ENCODE data around the gene STPG3. TPM values are rescaled to one million over a fixed set of nuclear protein-coding genes. Genes with fewer than 3 reads are reported as not detected.

The STPG3 gene
- total RNA-seq, 4 donors from 2014 or later: not detected

- Histone ChIP-seq H3K9me3 (no peaks in the 10 kb centered on the region), H3K4me3 (peak within 1 kb of the TSS; percentile 51 to 59 (median 53)), H3K27me3 (peaks cover 0 to 71% (median 4%) of the 10 kb centered on the region in 4 donors), H3K4me1 (peaks cover 34 to 55% (median 43%) of the 10 kb centered on the region in 4 donors), H3K27ac (replicated peaks in 1 of 4) (peak within 1 kb of the TSS; percentile 74 to 85 (median 78)), H3K36me3 (peaks cover 7 to 39% (median 27%) of the 10 kb centered on the region in 4 donors)
- WGBS: 27% methylated on average over 10 of the region's 25 CpGs
- intact Hi-C loops (cut with DNase I): no loop called here
- TF ChIP-seq EP300 (IDR thresholded peaks at IDR 0.05): no peak
- peak; percentile 49 to 60 for TF ChIP-seq POLR2AphosphoS5 (IDR thresholded peaks at IDR 0.05)
- no peak for TF ChIP-seq CTCF (IDR thresholded peaks at IDR 0.05)
- peak; percentile 93 for DNase-seq (ENCODE audit: extremely low spot score)
These were observed 26.4 kb downstream of the STPG3 start, which contains the start of gene TOR4A for GRCh38 chr9:137277329-137278041. TSS of gene TOR4A (plus strand) at chr9:137277726. CDS start at chr9:137278690, 964 bp downstream.

GRCh38 chr9:137278061-137278701 lies 27.1 kb downstream of the STPG3 start:
- 28% methylated on average over 28 of the region's 54 CpGs for WGBS
- Histone ChIP-seq H3K27ac (replicated peaks in 1 of 4) (peak overlapping the region; percentile 74 to 85 (median 78)), H3K27me3 (peaks cover 0 to 70% (median 4%) of the 10 kb centered on the region in 4 donors), H3K36me3 (peaks cover under 1 to 32% (median 20%) of the 10 kb centered on the region in 4 donors), H3K9me3 (no peaks in the 10 kb centered on the region), H3K4me1 (peaks cover 34 to 55% (median 43%) of the 10 kb centered on the region in 4 donors), H3K4me3 (peak overlapping the region; percentile 51 to 59 (median 53))
- intact Hi-C loops (cut with DNase I): no loop called here
- TF ChIP-seq CTCF (IDR thresholded peaks at IDR 0.05): no peak
- no peak for TF ChIP-seq POLR2AphosphoS5 (IDR thresholded peaks at IDR 0.05)
- no peak for TF ChIP-seq EP300 (IDR thresholded peaks at IDR 0.05)
- no peak for TF ChIP-seq POLR2A (IDR thresholded peaks at IDR 0.05; ENCODE audit: low read depth)
- DNase-seq (ENCODE audit: extremely low spot score): no peak

DNA sequence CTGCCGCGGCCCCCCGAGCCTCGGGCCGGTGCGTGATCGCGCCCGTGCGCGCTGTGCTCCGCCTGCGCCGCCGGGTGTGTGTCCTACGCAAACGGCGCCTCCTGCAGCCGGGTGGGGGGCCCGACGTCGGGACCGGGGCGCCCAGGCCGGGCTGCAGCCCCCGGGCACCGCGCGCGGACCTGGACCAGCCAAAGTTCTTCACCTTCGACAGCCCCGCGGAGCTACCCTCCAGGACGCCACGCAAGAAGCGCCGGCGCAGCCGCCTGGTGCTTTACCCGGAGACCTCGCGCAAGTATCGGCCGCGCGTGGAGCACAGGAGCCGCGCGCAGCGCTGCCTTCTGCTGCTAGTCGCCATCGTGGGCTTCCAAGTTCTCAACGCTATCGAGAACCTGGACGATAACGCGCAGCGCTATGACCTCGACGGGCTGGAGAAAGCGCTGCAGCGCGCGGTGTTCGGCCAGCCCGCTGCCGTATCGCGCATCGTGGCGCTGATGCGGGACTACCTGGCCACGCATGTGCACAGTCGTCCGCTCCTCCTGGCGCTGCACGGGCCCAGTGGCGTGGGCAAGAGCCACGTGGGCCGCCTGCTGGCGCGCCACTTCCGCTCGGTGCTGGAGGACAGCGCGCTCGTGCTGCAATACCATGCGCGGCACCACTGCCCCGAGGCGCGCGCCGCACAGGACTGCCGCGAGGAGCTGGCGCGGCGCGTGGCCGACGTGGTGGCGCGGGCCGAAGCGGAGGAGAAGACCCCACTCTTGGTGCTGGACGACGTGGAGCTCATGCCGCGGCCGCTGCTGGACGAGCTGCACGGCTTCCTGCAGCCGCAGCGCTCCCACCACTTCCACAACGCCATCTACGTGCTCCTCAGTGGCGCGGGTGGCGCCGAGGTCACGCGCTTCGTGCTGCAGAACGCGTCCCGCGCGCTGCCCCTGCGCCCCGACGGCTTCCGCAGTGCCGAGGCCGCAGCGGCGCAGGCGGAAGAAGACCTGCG lies 27.9 kb downstream of the STPG3 start:
- H3K4me3 ChIP-seq: peak overlapping the region; percentile 51 to 59 (median 53)
- intact Hi-C loops (cut with DNase I): no loop called here
- H3K27ac ChIP-seq (replicated peaks in 1 of 4): peak overlapping the region in 2 of 4 donors; percentile 82 to 85
- DNase-seq (ENCODE audit: extremely low spot score): no peak
- peaks cover 32 to 55% (median 43%) of the 10 kb centered on the region in 4 donors for H3K4me1 ChIP-seq
- peaks cover 0 to 29% (median 14%) of the 10 kb centered on the region in 4 donors for H3K36me3 ChIP-seq
- WGBS: 88% methylated on average over 76 of the region's 139 CpGs
- H3K9me3 ChIP-seq: no peaks in the 10 kb centered on the region
- no peak for TF ChIP-seq POLR2A (IDR thresholded peaks at IDR 0.05; ENCODE audit: low read depth)
- peaks cover 0 to 78% (median 4%) of the 10 kb centered on the region in 4 donors for H3K27me3 ChIP-seq

- TF ChIP-seq EP300 (IDR thresholded peaks at IDR 0.05) (no peak), POLR2AphosphoS5 (IDR thresholded peaks at IDR 0.05) (no peak), CTCF (IDR thresholded peaks at IDR 0.05) (no peak), POLR2A (IDR thresholded peaks at IDR 0.05; ENCODE audit: low read depth) (no peak)
- no peak for DNase-seq (ENCODE audit: extremely low spot score)
These were observed 28.8 kb downstream of the STPG3 start for GRCh38 chr9:137279741-137280473.

More at GRCh38 chr9:137279741-137280473, 28.8 kb downstream of the STPG3 start:
- Histone ChIP-seq H3K36me3 (peaks cover 0 to 29% (median 11%) of the 10 kb centered on the region in 4 donors), H3K27ac (replicated peaks in 1 of 4) (no peak overlapping the region), H3K9me3 (no peaks in the 10 kb centered on the region), H3K4me1 (peaks cover 26 to 55% (median 43%) of the 10 kb centered on the region in 4 donors), H3K4me3 (no peak overlapping the region), H3K27me3 (peaks cover 0 to 81% (median 4%) of the 10 kb centered on the region in 4 donors)
- intact Hi-C loops (cut with DNase I): no loop called here
- WGBS: 90% methylated on average over 26 of the region's 41 CpGs
